HepG2 (cell line): ENCODE results near the gene PIP4K2B. TPM values are rescaled to one million over a fixed set of nuclear protein-coding genes. Genes with fewer than 3 reads are reported as not detected.

Experiments used
- ATF1 ChIP-seq: IDR thresholded peaks from 2 replicates; pipeline ENCODE4 v1.6.1; 2016; ENCODE audit warnings: mild to moderate bottlenecking, control low read depth
- CEBPG ChIP-seq: IDR thresholded peaks from 2 replicates; pipeline ENCODE4 v1.6.1; 2016
- MAZ ChIP-seq, 2 experiments: sonication (generic) in 1 of 2; formaldehyde crosslinking in 1 of 2; IDR thresholded peaks; 2 replicates each; pipeline versions ENCODE4 v1.5.0 to v1.6.1; 2012 to 2020; ENCODE audit warnings: low read depth in 2 of 2, mild to moderate bottlenecking in 2 of 2, borderline replicate concordance in 1 of 2, improper control_type of control experiment in 1 of 2, low read length in 1 of 2, missing genetic modification reagents in 1 of 2, moderate library complexity in 1 of 2
- NCOA1 ChIP-seq: sonication (generic); formaldehyde crosslinking; IDR thresholded peaks from 2 replicates; pipeline ENCODE4 v1.9.0; 2021; ENCODE audit warnings: missing genetic modification reagents
- NFAT5 ChIP-seq: sonication (generic); formaldehyde crosslinking; IDR thresholded peaks from 2 replicates; pipeline ENCODE4 v1.4.0; 2020; ENCODE audit warnings: missing genetic modification reagents
- POGZ ChIP-seq: sonication (generic); formaldehyde crosslinking; IDR thresholded peaks from 2 replicates; pipeline ENCODE4 v1.4.0; 2020; ENCODE audit warnings: mild to moderate bottlenecking, missing genetic modification reagents
- RARG ChIP-seq: sonication (generic); formaldehyde crosslinking; IDR thresholded peaks from 2 replicates; pipeline ENCODE4 v1.4.0; 2020; ENCODE audit warnings: low read depth, mild to moderate bottlenecking, missing genetic modification reagents
- SAFB2 ChIP-seq: sonication (generic); formaldehyde crosslinking; IDR thresholded peaks from 2 replicates; pipeline ENCODE4 v1.5.1; 2020; ENCODE audit warnings: missing genetic modification reagents, low read depth, mild to moderate bottlenecking, borderline replicate concordance
- SKIL ChIP-seq: sonication (generic); formaldehyde crosslinking; IDR thresholded peaks from 2 replicates; pipeline ENCODE4 v1.8.0; 2022; ENCODE audit warnings: missing genetic modification reagents, mild to moderate bottlenecking, moderate library complexity, borderline replicate concordance
- SMC3 ChIP-seq: IDR thresholded peaks from 2 replicates; pipeline ENCODE4 v1.6.1; 2011; ENCODE audit warnings: low read length, improper control_type of control experiment
- TBX3 ChIP-seq: fragments of 450-650 bp; IDR thresholded peaks from 2 replicates; pipeline ENCODE4 v1.6.1; 2017; ENCODE audit warnings: antibody characterized with exemption, mild to moderate bottlenecking, inconsistent platforms, borderline replicate concordance
- ZNF709 ChIP-seq: sonication (generic); formaldehyde crosslinking; IDR thresholded peaks from 2 replicates; pipeline ENCODE4 v1.5.0; 2020; ENCODE audit warnings: mild to moderate bottlenecking, missing genetic modification reagents
- ZNF740 ChIP-seq: sonication (generic); formaldehyde crosslinking; IDR thresholded peaks from 2 replicates; pipeline ENCODE4 v1.4.0; 2020; ENCODE audit warnings: missing genetic modification reagents
- ZNF775 ChIP-seq: sonication (generic); formaldehyde crosslinking; IDR thresholded peaks from 2 replicates; pipeline ENCODE4 v1.4.0; 2020; ENCODE audit warnings: missing genetic modification reagents, mild to moderate bottlenecking, moderate library complexity, borderline replicate concordance
- polyA plus RNA-seq, 8 experiments: library from polyadenylated mRNA; depleted of rRNA in 3 of 8; stranded (reverse) in 7 of 8; unstranded in 1 of 8; fragments of >200 nt; fragmentation: Illumina TruSeq in 4 of 8; extraction: Trizol in 4 of 8; gene quantifications; 2 replicates each; pipeline versions ENCODE4 v1.2.1 to v1.2.3, GENCODE V29; 2011 to 2016; ENCODE audit warnings: low read depth in 4 of 8, missing spikeins in 1 of 8, mixed read lengths in 1 of 8; ENCODE audit not compliant: insufficient read depth in 1 of 8
- total RNA-seq, 5 experiments: library from RNA; depleted of rRNA; stranded (reverse); fragments of >200 nt; fragmentation: Illumina TruSeq; extraction: Trizol; gene quantifications; 2 replicates each; pipeline ENCODE4 v1.2.3, GENCODE V29; 2016; ENCODE audit warnings: low read depth in 1 of 5
- TF ChIP-seq, protein P1 (sequence below): IDR thresholded peaks from 2 replicates; pipeline ENCODE4 v1.6.1; 2012; ENCODE audit warnings: inconsistent platforms
- TF ChIP-seq, protein P2 (sequence below): sonication (generic); formaldehyde crosslinking; IDR thresholded peaks from 2 replicates; pipeline ENCODE4 v1.5.0; 2020; ENCODE audit warnings: missing genetic modification reagents

Gene PIP4K2B
- total and polyA plus RNA-seq, 2 of the 13 experiments (the other 11 are each of a cell fraction or from before 2014, with no cell fraction given) = 20.4 to 54.0 TPM

DNA sequence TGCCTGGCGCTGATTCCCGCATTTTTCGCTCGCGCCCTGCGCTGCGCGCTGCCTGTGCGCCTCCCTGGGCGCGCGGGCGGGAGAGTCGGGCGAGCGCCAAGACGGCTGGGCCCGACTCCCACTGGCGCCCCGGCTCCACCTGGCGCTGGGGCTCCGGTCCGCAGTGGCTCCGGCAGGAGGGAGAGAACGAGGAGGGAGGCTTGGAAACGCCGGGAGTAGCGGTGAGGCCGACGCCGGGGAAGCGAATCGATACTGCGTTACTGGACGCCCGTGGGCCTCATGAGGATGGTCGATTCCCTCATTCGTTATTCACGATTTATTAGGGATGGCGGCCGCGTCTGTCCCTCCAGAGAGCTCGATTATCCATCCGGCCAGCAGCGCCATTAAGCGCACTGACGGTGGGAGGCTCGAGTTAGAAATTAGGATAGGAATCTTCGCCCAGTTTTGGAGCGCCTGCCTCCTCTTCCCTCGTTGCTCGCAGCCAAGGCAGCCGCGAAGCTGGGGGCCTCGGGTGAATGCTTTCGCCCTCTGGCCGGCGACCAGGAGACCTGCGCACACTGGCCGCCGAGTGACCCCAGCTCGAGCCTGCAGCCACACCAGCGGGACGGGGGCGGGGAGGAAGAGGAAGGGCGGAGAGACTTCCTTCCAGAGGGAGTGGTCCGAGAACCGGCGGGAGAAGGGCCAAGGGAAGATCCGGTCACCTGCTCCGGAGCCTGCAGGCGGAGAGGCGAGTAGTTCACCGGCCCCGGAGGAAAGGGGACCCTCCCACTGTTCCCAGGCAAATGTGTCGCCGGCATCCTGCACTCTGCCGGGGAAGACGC lies 49.9 kb downstream of the PIP4K2B start (continued):
- TF ChIP-seq NFAT5 (CRISPR knock-in tag) (no peak; the same call in none of the 2 replicates), NCOA1 (peak; percentile 49; the same call in 1 of the 2 replicates), SAFB2 (CRISPR knock-in tag) (peak; percentile 24), POGZ (CRISPR knock-in tag) (no peak), SKIL (CRISPR knock-in tag) (peak; percentile 88), ZNF740 (peak; percentile 61), ZNF775 (0 out of 2 replicates have a peak, but pooled peaks have one; percentile 31), ATF1 (CRISPR knock-in tag) (no peak), TBX3 (no peak), CEBPG (CRISPR knock-in tag) (no peak), SMC3 (no peak), MAZ (IDR thresholded peaks at IDR 0.05; ENCODE audit: borderline replicate concordance, low read depth, low read length) (no peak), MAZ (CRISPR knock-in tag; IDR thresholded peaks at IDR 0.05; ENCODE audit: low read depth) (peak; percentile 92), ZNF709 (CRISPR knock-in tag) (0 out of 2 replicates have a peak, but pooled peaks have one; percentile 90), RARG (no peak; the same call in 1 of the 2 replicates)
- TF ChIP-seq, protein P1, sequence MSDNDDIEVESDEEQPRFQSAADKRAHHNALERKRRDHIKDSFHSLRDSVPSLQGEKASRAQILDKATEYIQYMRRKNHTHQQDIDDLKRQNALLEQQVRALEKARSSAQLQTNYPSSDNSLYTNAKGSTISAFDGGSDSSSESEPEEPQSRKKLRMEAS = peak; percentile 86
- TF ChIP-seq, protein P2, sequence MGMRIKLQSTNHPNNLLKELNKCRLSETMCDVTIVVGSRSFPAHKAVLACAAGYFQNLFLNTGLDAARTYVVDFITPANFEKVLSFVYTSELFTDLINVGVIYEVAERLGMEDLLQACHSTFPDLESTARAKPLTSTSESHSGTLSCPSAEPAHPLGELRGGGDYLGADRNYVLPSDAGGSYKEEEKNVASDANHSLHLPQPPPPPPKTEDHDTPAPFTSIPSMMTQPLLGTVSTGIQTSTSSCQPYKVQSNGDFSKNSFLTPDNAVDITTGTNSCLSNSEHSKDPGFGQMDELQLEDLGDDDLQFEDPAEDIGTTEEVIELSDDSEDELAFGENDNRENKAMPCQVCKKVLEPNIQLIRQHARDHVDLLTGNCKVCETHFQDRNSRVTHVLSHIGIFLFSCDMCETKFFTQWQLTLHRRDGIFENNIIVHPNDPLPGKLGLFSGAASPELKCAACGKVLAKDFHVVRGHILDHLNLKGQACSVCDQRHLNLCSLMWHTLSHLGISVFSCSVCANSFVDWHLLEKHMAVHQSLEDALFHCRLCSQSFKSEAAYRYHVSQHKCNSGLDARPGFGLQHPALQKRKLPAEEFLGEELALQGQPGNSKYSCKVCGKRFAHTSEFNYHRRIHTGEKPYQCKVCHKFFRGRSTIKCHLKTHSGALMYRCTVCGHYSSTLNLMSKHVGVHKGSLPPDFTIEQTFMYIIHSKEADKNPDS (CRISPR knock-in tag) = no peak
